GM19397 (cell line): Measurements from ENCODE around the gene DCT.
"Not testable (repeated sequence)": the region's sequence is repeated elsewhere in the genome, so short reads cannot be mapped to it uniquely, and the experiment has no call there.

ENCODE experiments used
- ATAC-seq: cut with Tn5 transposase; IDR thresholded peaks from one replicate; pipeline ENCODE4 v1.9.1; 2021; ENCODE audit warnings: mild to moderate bottlenecking, moderate library complexity; ENCODE audit not compliant: unreplicated experiment

The DCT gene

DNA sequence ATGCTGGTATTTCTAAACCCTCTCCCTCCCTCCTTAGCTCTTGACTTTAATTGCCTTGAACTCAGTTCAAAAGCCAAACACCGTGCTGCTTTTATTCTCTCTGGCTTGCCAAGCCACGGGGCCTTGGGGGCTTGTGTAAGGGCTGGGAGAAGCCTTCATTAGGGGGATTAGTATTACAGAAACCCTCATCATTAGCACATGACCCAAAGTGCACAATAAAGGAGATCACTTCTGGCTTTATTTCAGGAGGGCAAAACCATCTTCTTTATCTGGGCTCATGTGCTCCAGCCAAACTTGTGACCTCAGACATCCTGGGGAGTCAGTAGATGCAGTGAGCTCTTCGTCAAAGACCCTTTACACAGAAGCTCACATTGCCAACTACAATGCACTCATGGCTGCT is at the start of gene DCT:
TSS of gene DCT (minus strand) at position 67 of the 400 bp plus-strand sequence. CDS start 427 bp downstream, outside the sequence.
- no peak for ATAC-seq

DNA sequence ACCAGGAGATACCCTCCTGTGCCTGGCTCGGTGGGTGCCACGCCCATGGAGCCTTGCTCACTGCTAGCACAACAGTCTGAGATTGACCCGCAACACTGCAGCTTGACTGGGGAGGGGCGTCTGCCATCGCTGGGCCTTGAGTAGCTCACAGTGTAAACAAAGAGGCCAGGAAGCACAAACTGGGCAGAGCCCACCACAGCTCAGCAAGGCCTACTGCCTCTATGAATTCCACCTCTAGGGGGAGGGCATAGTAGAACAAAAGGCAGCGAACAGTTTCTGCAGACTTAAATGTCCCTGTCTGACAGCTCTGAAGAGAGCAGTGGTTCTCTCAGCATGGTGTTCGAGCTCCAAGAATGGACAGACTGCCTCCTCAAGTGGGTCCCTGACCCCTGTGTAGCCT is 47.5 kb upstream of the DCT start:
- not testable (repeated sequence) for ATAC-seq

DNA sequence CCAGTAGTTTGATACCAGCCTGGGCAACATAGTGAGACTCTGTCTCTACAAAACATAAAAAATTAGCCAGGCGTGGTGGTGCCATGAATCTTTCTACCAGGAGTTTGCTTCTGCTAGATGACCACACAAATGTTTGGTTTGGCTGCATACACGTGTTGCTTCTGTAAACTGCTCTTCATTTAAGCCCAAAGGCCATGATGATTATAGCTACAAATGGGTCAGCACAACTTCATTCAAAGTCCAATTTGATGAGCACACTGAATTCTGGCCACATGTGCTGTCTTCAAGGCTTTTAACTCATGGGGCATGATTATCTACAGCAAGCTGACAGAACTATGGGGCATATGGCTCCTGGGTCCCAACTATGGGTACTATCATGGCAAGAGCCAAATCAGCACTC is 46.3 kb upstream of the DCT start:
- no peak for ATAC-seq

DNA sequence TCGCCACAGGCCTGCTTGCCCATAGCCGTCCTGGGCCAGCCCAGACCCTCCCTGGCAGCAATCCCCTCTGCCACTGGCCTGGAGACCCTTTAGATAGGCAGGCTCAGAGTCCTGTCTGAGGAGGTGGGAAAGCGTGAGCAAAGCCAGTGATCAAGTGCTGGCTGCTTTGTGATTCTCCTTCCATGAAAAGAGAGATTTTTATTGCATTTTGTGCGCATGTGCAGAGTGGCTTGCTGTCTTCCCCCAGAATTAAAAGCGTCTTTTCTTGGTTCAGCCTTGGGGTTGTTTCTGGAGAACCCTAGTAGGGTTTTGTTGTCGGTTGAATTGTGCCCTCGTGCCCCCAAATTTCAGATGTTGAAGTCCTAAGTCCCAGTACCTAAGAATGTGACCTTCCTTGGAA is 44.9 kb upstream of the DCT start:
- ATAC-seq = no peak

DNA sequence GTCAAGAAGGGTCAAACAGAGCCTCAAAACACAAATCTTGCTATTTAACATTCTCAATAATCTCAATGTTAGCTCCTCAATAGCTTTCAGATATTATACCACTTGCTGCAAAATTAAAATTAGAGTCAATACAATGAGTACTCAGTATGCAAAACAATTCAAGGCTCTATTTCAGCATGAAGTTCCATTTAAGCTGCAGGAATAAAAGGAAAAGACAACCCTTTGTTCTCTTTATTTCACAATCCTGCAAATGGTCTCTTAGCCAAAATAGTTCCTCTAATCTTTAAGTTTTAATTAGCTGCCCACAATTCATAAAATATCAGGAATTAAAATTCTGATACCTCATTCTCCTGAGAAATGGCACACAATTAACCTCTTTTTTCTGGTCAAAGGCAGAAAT is 40.5 kb upstream of the DCT start:
- ATAC-seq = no peak

DNA sequence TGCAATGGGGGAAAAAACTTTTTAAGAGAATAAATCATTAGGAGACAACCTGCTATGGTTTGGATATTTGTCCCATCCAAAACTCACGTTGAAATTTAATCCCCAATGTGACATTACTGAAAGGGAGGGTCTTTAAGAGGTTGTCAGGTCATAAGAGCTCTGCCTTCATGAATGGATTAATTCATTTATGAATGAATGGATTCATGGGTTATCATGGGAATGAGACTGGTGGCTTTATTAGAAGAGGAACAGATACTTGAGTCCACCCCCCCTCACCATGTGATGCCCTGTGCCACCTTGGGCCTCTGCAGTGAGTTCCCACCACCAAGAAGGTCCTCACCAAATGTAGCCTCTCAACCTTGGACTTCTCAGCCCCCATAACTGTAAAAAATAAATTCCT is 37.0 kb upstream of the DCT start:
- no peak for ATAC-seq

DNA sequence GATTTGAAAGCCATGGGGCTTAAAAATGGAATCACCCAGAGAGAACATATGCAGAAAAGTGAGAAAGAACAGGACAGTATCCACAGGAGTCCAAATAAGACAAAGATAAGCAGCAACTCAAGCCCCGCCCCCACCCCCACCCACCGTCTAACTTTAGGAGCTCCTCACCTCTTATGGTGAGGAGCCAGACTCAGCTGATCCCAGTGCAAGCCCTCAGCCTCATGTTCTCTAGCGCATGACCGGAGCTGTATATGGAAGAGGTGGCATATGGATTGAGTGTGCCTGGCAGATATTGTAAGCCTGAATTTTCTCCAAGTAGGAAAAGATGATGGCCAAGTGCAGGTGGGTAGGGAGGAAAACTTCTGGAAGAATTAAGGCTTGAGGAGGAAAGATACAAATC is 36.4 kb upstream of the DCT start:
- no peak for ATAC-seq

DNA sequence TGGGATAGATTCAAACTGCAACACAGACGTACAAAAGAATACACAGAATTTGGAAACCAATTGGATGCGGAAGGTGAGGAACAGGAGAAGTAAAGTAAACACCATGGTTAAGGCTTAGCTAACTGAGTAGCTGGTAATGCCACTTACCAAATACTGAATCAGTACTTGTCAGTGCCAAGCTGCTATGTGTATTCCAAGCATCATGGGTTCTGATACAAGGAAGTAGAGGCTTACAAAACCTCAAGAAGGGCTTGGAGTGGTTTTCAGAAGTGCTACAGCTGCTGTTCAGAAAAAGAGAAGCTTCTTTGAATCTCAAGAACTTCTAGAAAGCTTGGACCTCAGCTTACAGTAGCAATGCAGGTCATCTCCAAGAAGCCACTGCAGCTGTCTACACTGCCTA is 35.9 kb upstream of the DCT start:
- ATAC-seq = no peak

DNA sequence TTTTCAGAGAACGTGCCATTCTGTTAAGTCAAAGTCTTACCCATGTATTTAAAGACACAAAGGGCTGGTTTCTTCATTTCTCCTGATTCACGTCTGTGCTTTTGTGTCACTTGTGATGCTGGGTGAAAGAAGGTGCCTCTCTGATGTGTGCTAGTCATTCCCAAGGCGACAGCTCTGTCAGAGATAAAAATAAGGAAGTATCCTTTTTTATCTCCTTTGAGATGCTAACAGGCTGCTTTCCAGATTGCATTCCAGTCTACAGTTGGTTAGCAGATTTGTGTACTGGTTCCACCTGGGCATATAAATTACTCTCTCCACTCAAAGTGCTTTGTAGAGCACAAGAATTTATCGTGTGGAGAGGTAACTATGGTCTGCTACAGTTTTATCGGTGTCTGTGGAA is 33.5 kb upstream of the DCT start:
- no peak for ATAC-seq

DNA sequence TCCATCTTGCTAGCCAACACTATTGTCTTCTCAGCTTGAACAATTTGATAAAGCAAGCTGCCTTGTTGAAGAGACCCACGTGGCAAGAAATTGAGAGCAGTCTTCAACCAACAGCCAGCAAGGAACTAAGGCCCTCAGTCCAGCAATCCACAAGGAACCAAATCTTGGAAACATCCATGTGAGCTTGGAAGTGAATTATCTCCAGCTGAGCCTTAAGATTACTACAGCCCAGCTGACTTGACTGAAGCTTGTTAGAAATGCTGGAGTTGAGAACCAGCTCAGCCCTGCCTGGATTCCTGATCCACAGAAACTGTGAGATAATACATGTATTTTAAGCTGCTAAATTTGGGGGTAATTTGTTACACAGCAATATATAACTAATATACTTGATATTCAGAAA is 26.2 kb upstream of the DCT start:
- ATAC-seq = no peak

DNA sequence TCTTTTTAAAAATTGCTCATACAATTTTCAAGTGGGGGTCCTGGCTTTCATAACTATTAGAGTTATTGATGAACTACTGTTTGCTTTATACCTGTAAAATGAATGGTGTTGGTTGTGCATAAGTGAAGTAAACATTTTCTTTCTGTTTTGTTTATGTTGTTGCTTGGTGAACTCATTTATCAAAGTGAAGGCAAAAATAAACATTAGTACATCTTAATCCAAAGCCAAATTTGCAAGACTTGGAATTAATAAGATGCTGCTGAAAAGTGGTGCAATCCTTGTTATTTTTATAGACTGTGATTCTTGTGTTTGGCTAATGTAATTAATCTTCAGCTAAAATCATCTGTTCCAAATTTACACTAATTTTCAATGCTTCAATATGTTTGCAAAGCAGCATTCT is 24.4 kb upstream of the DCT start:
- ATAC-seq = no peak

DNA sequence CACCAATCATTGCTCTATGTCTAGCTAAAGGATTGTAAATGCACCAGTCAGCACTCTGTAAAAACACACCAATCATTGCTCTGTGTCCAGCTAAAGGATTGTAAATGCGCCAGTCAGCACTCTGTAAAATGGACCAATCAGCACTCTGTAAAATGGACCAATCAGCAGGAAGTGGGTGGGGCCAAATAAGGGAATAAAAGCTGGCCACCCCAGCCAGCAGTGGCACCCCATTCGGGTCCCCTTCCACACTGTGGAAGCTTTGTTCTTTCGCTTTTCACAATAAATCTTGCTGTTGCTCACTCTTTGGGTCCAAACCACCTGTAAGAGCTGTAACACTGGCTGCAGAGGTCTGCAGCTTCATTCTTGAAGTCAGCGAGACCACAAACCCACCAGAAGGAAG is 19.3 kb upstream of the DCT start:
- ATAC-seq = not testable (repeated sequence)

DNA sequence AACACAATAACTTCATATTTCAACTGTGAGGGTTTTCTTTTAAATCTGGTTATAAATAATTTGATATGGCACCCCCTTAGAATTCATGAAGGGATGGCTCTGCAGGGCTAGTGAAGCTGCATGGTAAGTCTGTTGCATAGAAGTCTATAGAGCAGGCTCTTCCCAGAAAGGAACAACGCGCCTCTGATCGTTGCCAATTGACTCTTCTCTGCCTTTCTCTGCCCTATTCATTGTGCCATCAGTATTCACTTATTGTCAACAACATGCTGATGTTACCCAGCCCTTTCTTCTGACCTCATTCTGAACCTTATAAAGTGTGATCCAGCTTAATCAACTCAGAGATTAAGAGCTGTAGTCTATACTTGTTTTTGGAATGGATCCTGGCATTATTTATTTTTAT is 16.3 kb upstream of the DCT start:
- ATAC-seq = no peak

DNA sequence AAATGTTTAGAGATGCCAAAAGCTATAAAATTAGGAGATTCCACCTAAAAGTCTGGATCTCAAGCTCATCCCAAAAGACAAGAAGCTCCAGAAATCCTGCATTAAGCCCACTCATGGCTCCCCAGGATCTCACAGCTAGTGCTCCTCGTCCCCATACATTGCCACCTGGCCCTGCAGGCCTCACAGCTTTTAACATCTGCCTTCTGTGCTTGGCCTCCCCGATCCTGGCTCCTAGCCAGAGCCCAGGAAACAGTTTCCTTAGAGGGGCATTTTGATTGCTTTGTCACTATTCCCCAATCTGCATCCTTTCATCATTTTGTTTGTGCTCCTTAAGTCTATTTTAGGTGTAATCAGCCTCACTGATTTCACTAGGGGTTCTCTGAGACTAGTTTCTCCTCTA is 14.5 kb upstream of the DCT start:
- no peak for ATAC-seq

DNA sequence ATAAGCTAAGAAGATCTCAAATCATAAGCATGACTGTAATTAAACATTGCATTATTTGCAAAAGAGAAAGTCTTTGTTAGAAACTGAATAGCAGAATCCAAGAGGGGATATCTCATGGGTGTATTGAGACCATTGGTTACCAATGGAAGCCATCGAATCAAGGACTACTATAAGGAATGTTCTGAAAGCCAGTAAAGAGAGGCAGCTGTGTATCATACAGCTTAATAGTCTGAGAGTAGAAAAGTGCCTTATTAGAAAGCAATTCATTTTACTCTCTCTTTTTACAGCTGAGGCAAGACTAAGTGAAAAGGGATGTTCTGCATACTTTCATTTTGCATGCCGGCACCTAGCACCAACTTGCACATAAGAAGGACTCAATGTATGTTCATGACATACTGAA is 7.6 kb upstream of the DCT start:
- ATAC-seq = no peak

DNA sequence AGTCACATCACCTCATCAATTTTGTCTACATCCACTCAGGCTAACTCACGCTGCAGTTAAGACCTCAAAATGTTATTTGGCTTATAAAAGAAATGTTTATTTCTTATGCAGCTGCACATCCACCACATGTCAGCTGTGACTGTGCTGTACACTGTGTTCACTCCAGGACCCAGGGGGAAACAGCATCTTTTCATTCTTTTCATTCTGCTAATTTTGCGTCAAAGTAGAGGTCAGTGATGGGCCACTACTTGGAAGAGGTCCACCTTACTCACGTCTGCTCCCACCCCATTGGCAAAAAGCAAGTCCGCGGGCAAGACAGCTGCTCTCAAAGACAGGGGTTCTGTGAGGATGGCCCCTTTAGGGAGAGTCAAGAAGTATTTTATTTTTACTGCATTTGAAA is 4.5 kb upstream of the DCT start:
- no peak for ATAC-seq

DNA sequence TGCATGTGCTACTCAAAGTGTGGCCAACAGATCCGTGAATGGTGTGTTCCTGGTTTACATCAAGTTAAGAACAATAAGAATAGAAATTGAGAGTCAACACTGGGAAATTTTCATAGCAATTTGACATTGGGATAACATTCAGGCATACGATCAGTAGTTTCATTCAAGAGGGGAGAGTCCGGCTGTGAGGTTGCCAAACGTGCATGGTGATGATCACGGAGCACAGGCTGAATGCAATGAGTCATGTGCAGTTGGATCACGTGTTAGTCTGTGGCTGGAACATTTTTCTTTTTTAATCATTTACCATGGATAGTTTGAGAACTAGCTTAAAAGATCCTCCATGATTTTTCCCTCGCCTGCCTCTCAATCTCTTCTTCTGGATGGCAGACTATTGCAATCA is 2.5 kb upstream of the DCT start:
- no peak for ATAC-seq

DNA sequence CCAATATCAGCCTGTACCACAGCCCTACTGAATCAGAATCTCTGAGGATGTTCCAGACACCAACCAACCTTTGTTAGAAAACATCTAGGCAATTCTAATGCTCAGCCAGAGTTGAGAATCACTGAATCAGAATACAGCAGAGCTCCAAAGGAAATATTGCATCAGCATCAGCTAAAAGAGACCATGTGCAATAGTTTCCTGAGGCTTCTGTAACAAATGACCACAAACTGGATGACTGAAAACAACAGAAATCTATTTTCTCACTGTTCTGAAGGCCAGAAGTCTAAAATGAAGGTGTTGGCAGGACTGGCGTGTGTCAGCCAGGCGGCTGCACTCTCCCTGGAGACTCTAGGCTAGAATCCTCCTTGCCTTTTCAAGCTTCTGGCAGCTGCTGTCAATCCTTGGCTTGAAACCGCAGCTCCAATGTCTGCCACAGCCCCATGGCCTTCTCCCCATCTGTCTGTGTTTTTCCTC is 1.2 kb upstream of the DCT start:
- no peak for ATAC-seq

DNA sequence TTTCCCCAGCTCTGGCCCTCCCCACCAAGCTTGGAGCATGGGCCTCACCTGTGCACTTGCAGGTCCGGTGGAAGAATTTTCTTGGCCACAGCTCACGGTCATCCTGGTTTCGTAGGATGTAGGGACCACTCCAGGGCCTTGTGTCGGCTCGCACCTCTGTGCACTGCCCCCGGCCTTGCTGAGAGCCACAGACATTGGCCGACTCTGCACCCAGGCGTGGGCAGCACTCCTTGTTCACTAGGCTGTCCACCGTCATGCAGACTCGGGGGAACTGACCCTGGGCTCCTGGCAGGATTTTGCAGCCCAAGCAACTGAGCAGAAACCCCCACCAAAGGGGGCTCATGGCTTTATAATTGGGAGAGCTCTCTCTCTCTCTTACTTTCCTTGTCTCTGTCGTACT is 569 bp downstream of the DCT start:
- ATAC-seq = no peak

DNA sequence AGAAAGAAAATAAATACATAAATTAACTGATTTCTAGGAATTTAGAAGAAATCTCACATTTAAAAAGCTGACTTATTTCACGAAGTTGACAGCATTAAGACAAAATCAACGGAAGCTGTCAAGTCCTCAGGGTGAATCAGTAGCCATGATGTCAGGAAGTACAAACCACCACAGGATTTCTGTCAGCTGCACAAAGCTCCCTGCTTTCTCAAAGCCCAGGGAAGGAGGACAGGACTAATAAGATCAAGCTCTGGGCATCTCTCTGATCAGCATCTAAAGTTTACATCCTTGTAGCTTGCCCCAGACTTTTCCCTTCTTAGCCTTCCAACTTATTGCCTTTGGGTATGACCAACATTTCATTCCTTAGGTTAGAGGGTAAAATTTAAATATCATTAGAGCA is 9.4 kb downstream of the DCT start:
- no peak for ATAC-seq

DNA sequence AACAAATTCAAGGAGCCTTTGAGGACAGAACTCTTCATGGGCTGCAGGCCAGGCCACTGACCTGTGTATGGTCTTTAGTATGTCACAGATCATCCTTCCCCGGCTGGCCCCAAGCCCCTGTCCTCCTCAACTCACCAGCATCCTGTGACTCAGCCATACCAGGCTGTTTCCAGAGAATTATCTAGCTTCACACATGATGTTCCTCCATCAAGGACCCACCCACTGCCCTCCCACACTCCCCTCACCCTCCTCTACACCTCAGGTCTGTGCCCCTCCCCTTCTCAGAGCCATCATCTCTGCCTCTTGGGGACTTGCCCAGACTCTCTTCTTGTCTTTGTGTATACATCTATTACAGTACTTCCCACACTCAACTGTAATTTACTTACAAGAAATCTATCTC is 14.7 kb downstream of the DCT start:
- no peak for ATAC-seq

DNA sequence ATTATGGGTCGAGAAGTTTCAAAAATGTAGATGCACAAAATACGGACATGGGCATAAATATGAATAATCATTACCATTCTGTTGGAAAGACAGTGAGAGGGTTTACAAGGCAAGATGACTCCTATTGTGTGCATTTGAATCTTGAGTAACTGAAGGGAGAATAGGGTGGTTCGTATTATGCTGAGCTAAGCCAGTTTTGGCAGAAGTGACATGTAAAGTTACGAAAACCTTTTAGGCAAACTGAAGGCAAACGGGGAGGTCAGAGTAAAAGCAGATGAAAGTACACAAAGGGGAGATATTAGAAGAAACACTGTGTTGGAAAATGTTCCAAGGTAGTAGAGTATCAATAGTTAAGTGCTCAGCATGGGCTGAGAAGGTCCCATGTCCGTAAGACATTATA is 16.8 kb downstream of the DCT start:
- no peak for ATAC-seq

DNA sequence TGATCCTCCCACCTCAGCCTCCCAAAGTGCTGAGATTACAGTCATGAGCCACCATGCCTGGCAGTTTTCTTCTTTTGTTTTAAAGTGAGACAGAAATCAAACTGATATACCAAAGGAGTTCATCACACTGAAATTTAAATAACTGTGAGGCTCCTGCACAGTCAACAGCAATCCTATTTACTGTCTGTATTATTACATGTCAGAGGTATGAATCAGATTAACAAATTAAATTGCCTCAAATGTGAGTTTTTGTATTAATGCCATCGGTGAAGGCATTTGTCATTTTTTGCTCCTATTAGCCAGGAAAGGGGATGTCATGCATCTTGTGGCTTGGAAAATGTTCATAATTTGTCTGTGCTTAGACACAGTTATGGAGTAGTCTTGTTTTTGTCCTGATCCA is 20.4 kb downstream of the DCT start:
- no peak for ATAC-seq

DNA sequence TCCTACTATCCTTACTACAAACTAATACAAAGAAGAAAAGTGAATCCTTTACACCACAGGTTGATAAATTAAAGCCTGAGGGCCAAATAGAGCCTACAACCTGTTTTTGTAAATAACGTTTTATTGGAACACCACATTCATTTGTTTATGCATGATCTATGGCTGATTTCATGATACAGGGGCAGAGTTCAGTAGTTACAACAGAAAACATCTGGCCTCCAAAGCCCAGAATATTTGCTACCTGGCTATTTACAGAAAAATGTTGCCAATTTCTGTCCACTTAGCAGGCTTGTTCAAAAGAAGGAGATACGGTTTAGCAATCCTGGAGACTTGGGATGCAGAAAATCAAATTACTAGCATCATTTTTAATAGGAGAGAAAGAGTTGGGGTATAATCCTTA is 24.1 kb downstream of the DCT start:
- ATAC-seq = no peak
